GM19025 (cell line): ENCODE data around the gene C15orf39.

Source experiments
- ATAC-seq: cut with Tn5 transposase; IDR thresholded peaks from one replicate; pipeline ENCODE4 v1.9.1; 2021; ENCODE audit warnings: mild to moderate bottlenecking, low read depth, moderate library complexity; ENCODE audit not compliant: unreplicated experiment

Gene C15orf39

GRCh38 chr15:75171408-75171807 lies 30.3 kb upstream of the C15orf39 start:
- no peak for ATAC-seq

GRCh38 chr15:75172284-75172820 lies 29.3 kb upstream of the C15orf39 start:
- ATAC-seq = no peak

DNA sequence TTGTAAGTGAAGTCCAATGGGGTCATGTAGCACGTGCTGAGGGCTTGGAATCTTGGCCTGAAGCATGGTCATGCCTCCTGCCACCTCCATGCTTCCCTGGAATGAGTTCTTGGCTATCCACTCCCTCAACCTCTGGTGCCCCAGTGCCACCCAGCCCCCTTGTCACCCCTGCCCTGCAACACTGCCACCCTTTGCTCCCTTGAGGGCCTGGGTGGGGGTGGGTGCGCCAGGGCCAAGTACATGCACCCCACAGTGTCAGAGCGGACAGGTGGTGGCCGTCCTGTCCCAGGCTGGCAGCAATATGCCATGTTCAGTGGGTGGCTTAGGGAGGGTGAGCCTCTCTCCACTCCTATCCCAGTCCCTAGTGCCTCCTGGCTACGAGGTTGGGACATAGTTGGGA lies 27.6 kb upstream of the C15orf39 start:
- ATAC-seq = no peak

- ATAC-seq = no peak
These were observed 27.0 kb upstream of the C15orf39 start for GRCh38 chr15:75174729-75175128.

DNA sequence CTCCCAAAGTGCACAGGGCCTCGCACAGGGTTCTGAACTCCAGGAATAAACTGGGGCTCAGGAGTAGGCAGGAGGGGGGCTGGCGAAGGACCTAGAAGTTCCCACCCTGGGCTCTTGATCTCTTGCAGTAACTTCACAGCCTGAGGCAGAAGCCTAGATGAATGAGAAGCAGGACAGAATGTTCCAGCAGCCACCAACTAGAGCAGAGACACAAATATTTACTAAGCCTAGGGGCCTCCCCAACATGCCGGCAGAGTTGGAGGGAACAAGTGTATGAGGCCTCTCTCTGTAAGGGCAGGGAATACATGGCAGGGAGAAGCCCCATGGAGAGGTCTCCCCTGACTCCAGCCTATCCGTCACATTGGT lies 25.3 kb upstream of the C15orf39 start:
- ATAC-seq = no peak

GRCh38 chr15:75177360-75178071 lies 24.2 kb upstream of the C15orf39 start:
- ATAC-seq = no peak

GRCh38 chr15:75178171-75178937 lies 23.3 kb upstream of the C15orf39 start:
- ATAC-seq = no peak

GRCh38 chr15:75178938-75179745 lies 22.5 kb upstream of the C15orf39 start:
- ATAC-seq = no peak

GRCh38 chr15:75179746-75180140 lies 21.9 kb upstream of the C15orf39 start:
- ATAC-seq = no peak

GRCh38 chr15:75181780-75182179 lies 19.9 kb upstream of the C15orf39 start:
- ATAC-seq = no peak

GRCh38 chr15:75182187-75183131 lies 19.2 kb upstream of the C15orf39 start:
- ATAC-seq = no peak

- no peak for ATAC-seq
These were observed 16.2 kb upstream of the C15orf39 start for GRCh38 chr15:75185271-75186029.

DNA sequence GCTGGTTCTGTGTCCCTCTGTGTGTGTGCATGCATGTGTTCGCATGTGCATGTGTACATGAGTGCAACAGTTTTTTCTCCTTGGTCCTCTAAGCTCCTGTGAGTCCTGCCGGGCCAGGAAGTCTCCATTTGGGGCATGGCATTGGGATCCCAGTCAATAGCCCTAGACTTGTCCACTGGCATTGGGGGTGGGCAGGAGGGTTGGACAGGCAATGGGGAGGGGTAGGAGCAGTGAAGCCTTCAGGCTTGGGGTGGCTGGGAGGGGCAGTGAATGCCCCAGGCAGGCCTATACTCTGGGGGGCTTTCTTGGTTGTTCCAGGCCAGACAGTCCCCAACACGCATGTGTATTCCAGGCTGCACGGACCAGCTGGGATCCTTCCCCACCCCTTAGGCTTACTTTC lies 15.6 kb upstream of the C15orf39 start:
- no peak for ATAC-seq

DNA sequence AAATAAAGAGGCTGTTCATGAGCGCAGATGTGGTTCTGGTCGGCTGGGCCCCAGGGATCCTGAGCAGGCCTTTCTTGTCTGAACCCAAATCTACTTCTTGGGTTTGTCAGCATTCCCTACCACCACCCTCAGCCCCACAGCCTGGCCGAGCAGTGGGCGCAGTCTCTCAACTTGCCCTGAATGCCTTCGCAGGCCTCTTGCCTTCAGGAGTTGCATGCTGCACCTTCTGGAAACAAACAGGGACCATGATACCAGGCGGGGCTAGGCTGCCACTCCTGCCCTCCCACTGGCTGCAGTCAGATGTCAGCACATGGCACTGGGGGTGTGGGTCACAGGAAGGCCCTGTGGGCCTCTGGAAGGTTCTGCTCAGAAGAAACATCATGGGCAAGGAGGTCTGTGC lies 13.2 kb upstream of the C15orf39 start:
- ATAC-seq = no peak

- ATAC-seq = no peak
These were observed 10.4 kb upstream of the C15orf39 start for GRCh38 chr15:75191235-75191634.

DNA sequence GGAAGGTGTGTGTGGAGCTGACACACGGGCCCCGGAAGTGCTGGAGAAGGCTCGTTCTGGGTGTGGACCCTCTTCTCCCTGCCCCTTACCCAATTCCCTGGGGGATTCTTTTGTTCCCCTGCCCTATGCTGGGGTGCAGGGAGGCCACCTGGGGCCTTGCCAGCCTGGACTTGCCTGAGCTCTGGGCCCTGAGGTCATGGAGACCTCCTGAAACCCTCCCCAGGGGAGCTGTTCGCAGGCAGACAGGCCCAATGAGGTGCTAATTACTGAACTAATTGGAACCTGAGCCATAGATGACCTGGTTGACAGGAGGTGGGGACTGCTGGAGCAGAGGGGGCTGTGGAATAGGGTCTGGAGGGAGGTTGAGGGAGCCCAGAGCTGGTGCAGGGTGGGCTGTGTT lies 9.4 kb upstream of the C15orf39 start:
- ATAC-seq = no peak

GRCh38 chr15:75193272-75193671 lies 8.4 kb upstream of the C15orf39 start:
- ATAC-seq = no peak

DNA sequence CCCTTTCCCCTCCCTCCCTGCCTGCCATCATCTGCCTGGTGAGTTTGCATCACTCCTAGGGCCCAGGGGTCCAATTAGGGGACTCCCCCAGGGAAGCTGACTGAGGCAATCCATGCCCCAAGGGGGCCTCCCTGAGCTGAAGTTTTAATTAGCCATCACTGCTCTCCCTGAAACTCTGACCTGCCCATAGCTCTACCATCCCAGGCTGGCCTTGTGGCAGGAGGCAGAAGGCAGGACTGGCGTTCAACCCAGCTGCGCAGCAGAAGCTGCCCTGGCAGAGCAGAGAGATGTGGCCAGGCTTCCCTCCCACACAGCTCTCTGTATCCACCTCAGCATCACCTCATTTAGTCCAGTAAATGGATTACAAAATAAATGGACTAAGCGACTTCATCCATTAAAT lies 7.7 kb upstream of the C15orf39 start:
- no peak for ATAC-seq

DNA sequence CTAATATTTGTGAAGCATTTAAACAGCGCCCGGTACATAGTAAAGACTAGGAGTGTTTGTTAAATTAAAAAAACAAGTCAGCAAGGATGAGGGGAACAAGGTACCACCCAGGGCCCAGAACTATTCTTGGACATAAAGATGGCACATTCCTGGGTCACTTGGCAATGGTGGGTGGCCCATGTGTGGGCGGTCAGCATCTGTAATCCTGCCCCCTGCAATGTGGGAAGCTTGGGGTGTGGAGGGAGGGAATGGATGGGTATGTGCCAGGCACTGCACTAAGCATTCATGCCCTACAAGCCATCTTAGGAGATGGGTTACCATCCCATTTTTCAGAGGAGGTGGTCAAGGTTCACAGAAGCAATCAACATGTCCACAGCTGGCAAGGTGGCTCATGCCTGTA lies 7.3 kb upstream of the C15orf39 start:
- ATAC-seq = no peak
